Mesendoderm (in vitro differentiated cells): ENCODE measurements around the gene TBL2. TPM values are rescaled to one million over a fixed set of nuclear protein-coding genes. Genes with fewer than 3 reads are reported as not detected.

Source experiments
- DNase-seq: peaks from one replicate; pipeline ENCODE4 v3.0.0; 2013
- H2AK5ac ChIP-seq: 2 replicates; pipeline ENCODE4 v1.6.1; 2013; ENCODE audit warnings: low read length, inconsistent platforms
- H2BK120ac ChIP-seq: 2 replicates; pipeline ENCODE4 v1.6.1; 2013; ENCODE audit warnings: low read depth, mild to moderate bottlenecking, low read length, moderate library complexity, mixed read lengths
- H2BK15ac ChIP-seq: replicated peaks from 2 replicates; pipeline ENCODE4 v1.6.1; 2013; ENCODE audit warnings: low read depth, mild to moderate bottlenecking, moderate library complexity
- H2BK5ac ChIP-seq: 2 replicates; pipeline ENCODE4 v1.6.1; 2013; ENCODE audit warnings: low read length, inconsistent platforms
- H3K18ac ChIP-seq: 2 replicates; pipeline ENCODE4 v1.6.1; 2013; ENCODE audit warnings: mild to moderate bottlenecking, low read length, mixed read lengths
- H3K23ac ChIP-seq: one replicate; pipeline ENCODE4 v1.6.1; 2013; ENCODE audit warnings: low read length
- H3K27ac ChIP-seq: 2 replicates; pipeline ENCODE4 v1.5.1; 2013; ENCODE audit warnings: low read depth, mild to moderate bottlenecking, inconsistent platforms, low read length, moderate library complexity
- H3K27me3 ChIP-seq: 2 replicates; pipeline ENCODE4 v1.6.1; 2013; ENCODE audit warnings: low read length, control low read depth, mild to moderate bottlenecking, inconsistent platforms; ENCODE audit not compliant: insufficient read depth, poor library complexity
- H3K36me3 ChIP-seq: 2 replicates; pipeline ENCODE4 v1.6.1; 2013; ENCODE audit warnings: low read length, inconsistent platforms; ENCODE audit not compliant: control insufficient read depth, insufficient read depth
- H3K4ac ChIP-seq: one replicate; pipeline ENCODE4 v1.6.1; 2013; ENCODE audit warnings: low read depth, mild to moderate bottlenecking, low read length, moderate library complexity
- H3K4me1 ChIP-seq: 2 replicates; pipeline ENCODE4 v1.6.1; 2013; ENCODE audit warnings: low read depth, low read length, inconsistent platforms; ENCODE audit not compliant: control insufficient read depth
- H3K4me2 ChIP-seq: 2 replicates; pipeline ENCODE4 v1.6.1; 2013; ENCODE audit warnings: low read length
- H3K4me3 ChIP-seq: 2 replicates; pipeline ENCODE4 v1.5.1; 2013; ENCODE audit warnings: mild to moderate bottlenecking, low read length
- H3K56ac ChIP-seq: one replicate; pipeline ENCODE4 v1.6.1; 2013; ENCODE audit warnings: low read length
- H3K79me1 ChIP-seq: 2 replicates; pipeline ENCODE4 v1.6.1; 2013; ENCODE audit warnings: low read length, inconsistent platforms
- H3K79me2 ChIP-seq: 2 replicates; pipeline ENCODE4 v1.6.1; 2013; ENCODE audit warnings: mild to moderate bottlenecking, low read length; ENCODE audit not compliant: control insufficient read depth, insufficient read depth
- H3K9ac ChIP-seq: 2 replicates; pipeline ENCODE4 v1.6.1; 2013; ENCODE audit warnings: low read length, inconsistent platforms
- H4K5ac ChIP-seq: one replicate; pipeline ENCODE4 v1.6.1; 2013; ENCODE audit warnings: low read length
- H4K8ac ChIP-seq: one replicate; pipeline ENCODE4 v1.6.1; 2013; ENCODE audit warnings: low read depth, mild to moderate bottlenecking, control low read depth, low read length, moderate library complexity
- WGBS: extraction: QIAGEN DNeasy Blood & Tissue Kit; methylation state at CpG from one replicate; pipeline ENCODE4 v1.1.7; 2013; ENCODE audit warnings: low lambda C conversion rate, missing lambda C conversion rate; ENCODE audit not compliant: insufficient coverage; ENCODE audit errors: extremely low coverage; 5-methylcytosine and 5-hydroxymethylcytosine counted together
- polyA plus RNA-seq, 2 experiments: library from polyadenylated mRNA; stranded (reverse); fragments of 200-250 nt; gene quantifications; one replicate each; pipeline ENCODE4 v1.2.3, GENCODE V29; 2013

TBL2 gene
- 19.9 TPM for polyA plus RNA-seq (2013, experiment 1 of 2)
- polyA plus RNA-seq (2013, experiment 2 of 2), result 18.5 TPM

GRCh38 chr7:73578342-73579128 lies at the start of gene TBL2:
Gene TBL2 (minus strand): TSS chr7:73578579. CDS start chr7:73578549, 30 bp downstream.
- peak within 1 kb of the TSS; percentile 98 for H3K9ac ChIP-seq
- no peak within 1 kb of the TSS for H2BK5ac ChIP-seq
- H3K4ac ChIP-seq, result peak within 1 kb of the TSS; percentile 56
- peak within 1 kb of the TSS; percentile 81 for H3K18ac ChIP-seq
- H3K27ac ChIP-seq, result peak within 1 kb of the TSS; percentile 29
- WGBS, result no CpG with 5 or more reads among the region's 75 CpGs
- peak within 1 kb of the TSS; percentile 84 for H3K4me3 ChIP-seq
- peak within 1 kb of the TSS; percentile 80 for H3K23ac ChIP-seq
- H4K5ac ChIP-seq, result no peak within 1 kb of the TSS
- H3K4me2 ChIP-seq, result peak within 1 kb of the TSS; percentile 81
- H3K4me1 ChIP-seq, result peaks cover 3% of the 10 kb centered on the region
- no peaks in the 10 kb centered on the region for H3K27me3 ChIP-seq
- peak; percentile 99 for DNase-seq
- no peak within 1 kb of the TSS for H2BK15ac ChIP-seq
- peaks cover 6% of the 10 kb centered on the region for H3K36me3 ChIP-seq
- H2BK120ac ChIP-seq, result no peak within 1 kb of the TSS
- peaks cover 8% of the 10 kb centered on the region for H3K79me2 ChIP-seq
- H2AK5ac ChIP-seq, result peak within 1 kb of the TSS; percentile 14
- peaks cover 10% of the 10 kb centered on the region for H3K79me1 ChIP-seq
- peak within 1 kb of the TSS; percentile 95 for H3K56ac ChIP-seq
- H4K8ac ChIP-seq, result no peak within 1 kb of the TSS

- H3K36me3 ChIP-seq, result no peaks in the 10 kb centered on the region
- H3K9ac ChIP-seq, result no peak overlapping the region
- H4K5ac ChIP-seq, result no peak overlapping the region
- no peak overlapping the region for H3K4me3 ChIP-seq
- H3K27me3 ChIP-seq, result no peaks in the 10 kb centered on the region
- no CpG with 5 or more reads among the region's 3 CpGs for WGBS
- H3K23ac ChIP-seq, result no peak overlapping the region
- H3K4me2 ChIP-seq, result no peak overlapping the region
- H2BK120ac ChIP-seq, result no peak overlapping the region
- no peak overlapping the region for H3K27ac ChIP-seq
- peaks cover 2% of the 10 kb centered on the region for H3K4me1 ChIP-seq
- no peak overlapping the region for H2BK15ac ChIP-seq
- no peak overlapping the region for H3K18ac ChIP-seq
- peak overlapping the region; percentile 37 for H3K56ac ChIP-seq
- no peak overlapping the region for H2AK5ac ChIP-seq
- no peak overlapping the region for H3K4ac ChIP-seq
- no peaks in the 10 kb centered on the region for H3K79me1 ChIP-seq
- no peak overlapping the region for H2BK5ac ChIP-seq
- H3K79me2 ChIP-seq, result no peaks in the 10 kb centered on the region
- DNase-seq, result peak; percentile 35
- no peak overlapping the region for H4K8ac ChIP-seq
These were observed 48.4 kb upstream of the TBL2 start for GRCh38 chr7:73626814-73627213.

GRCh38 chr7:73625276-73625675 lies 46.9 kb upstream of the TBL2 start:
- Histone ChIP-seq H3K79me2 (no peaks in the 10 kb centered on the region), H2BK15ac (no peak overlapping the region), H2AK5ac (no peak overlapping the region), H3K4ac (no peak overlapping the region), H3K18ac (no peak overlapping the region), H3K27me3 (no peaks in the 10 kb centered on the region), H2BK5ac (no peak overlapping the region), H2BK120ac (no peak overlapping the region), H3K4me1 (peaks cover 2% of the 10 kb centered on the region), H3K56ac (no peak overlapping the region), H3K9ac (no peak overlapping the region), H4K8ac (no peak overlapping the region), H3K4me2 (no peak overlapping the region), H3K23ac (no peak overlapping the region), H3K36me3 (no peaks in the 10 kb centered on the region), H3K79me1 (no peaks in the 10 kb centered on the region), H3K27ac (no peak overlapping the region), H4K5ac (no peak overlapping the region), H3K4me3 (no peak overlapping the region)
- DNase-seq, result no peak
- no CpG with 5 or more reads among the region's 11 CpGs for WGBS

- H3K23ac ChIP-seq, result no peak overlapping the region
These were observed 46.3 kb upstream of the TBL2 start for GRCh38 chr7:73624669-73625001.

GRCh38 chr7:73623798-73624668 lies 45.7 kb upstream of the TBL2 start, which contains the start of gene MLXIPL:
Gene MLXIPL (minus strand): TSS chr7:73624522. CDS start chr7:73624492, 30 bp downstream.
- H3K4me2 ChIP-seq, result peak within 1 kb of the TSS; percentile 96

More at GRCh38 chr7:73624669-73625001, 46.3 kb upstream of the TBL2 start:
- Histone ChIP-seq H2AK5ac (no peak overlapping the region), H3K36me3 (no peaks in the 10 kb centered on the region), H3K18ac (no peak overlapping the region), H2BK15ac (no peak overlapping the region), H3K79me1 (no peaks in the 10 kb centered on the region), H3K4ac (no peak overlapping the region), H2BK120ac (no peak overlapping the region), H4K8ac (no peak overlapping the region), H3K4me3 (no peak overlapping the region), H3K4me1 (peaks cover 2% of the 10 kb centered on the region), H3K79me2 (no peaks in the 10 kb centered on the region), H3K9ac (no peak overlapping the region), H2BK5ac (no peak overlapping the region), H3K4me2 (no peak overlapping the region), H3K27me3 (no peaks in the 10 kb centered on the region), H3K56ac (no peak overlapping the region), H3K27ac (no peak overlapping the region), H4K5ac (no peak overlapping the region)
- no CpG with 5 or more reads among the region's 9 CpGs for WGBS
- no peak for DNase-seq

More at GRCh38 chr7:73623798-73624668, 45.7 kb upstream of the TBL2 start, which contains the start of gene MLXIPL:
- Histone ChIP-seq H4K8ac (no peak within 1 kb of the TSS), H3K23ac (peak within 1 kb of the TSS; percentile 80), H3K27me3 (no peaks in the 10 kb centered on the region), H3K79me1 (no peaks in the 10 kb centered on the region), H3K36me3 (no peaks in the 10 kb centered on the region), H3K4ac (no peak within 1 kb of the TSS), H3K18ac (no peak within 1 kb of the TSS), H3K56ac (peak within 1 kb of the TSS; percentile 91), H4K5ac (no peak within 1 kb of the TSS), H3K27ac (no peak within 1 kb of the TSS), H2BK120ac (no peak within 1 kb of the TSS), H3K4me3 (peak within 1 kb of the TSS; percentile 42), H3K79me2 (no peaks in the 10 kb centered on the region), H3K4me1 (peaks cover 2% of the 10 kb centered on the region), H2BK5ac (no peak within 1 kb of the TSS), H2AK5ac (no peak within 1 kb of the TSS), H2BK15ac (no peak within 1 kb of the TSS), H3K9ac (peak within 1 kb of the TSS; percentile 72)
- no CpG with 5 or more reads among the region's 80 CpGs for WGBS
- peak; percentile 94 for DNase-seq
